LNCAP (cell line): ENCODE results near the gene CAPN6.

Experiments
- TF ChIP-seq, protein P1 (sequence below): fragments of 450-650 bp; IDR thresholded peaks from 2 replicates; pipeline ENCODE4 v1.5.1; 2017; ENCODE audit warnings: mild to moderate bottlenecking

CAPN6 gene

DNA sequence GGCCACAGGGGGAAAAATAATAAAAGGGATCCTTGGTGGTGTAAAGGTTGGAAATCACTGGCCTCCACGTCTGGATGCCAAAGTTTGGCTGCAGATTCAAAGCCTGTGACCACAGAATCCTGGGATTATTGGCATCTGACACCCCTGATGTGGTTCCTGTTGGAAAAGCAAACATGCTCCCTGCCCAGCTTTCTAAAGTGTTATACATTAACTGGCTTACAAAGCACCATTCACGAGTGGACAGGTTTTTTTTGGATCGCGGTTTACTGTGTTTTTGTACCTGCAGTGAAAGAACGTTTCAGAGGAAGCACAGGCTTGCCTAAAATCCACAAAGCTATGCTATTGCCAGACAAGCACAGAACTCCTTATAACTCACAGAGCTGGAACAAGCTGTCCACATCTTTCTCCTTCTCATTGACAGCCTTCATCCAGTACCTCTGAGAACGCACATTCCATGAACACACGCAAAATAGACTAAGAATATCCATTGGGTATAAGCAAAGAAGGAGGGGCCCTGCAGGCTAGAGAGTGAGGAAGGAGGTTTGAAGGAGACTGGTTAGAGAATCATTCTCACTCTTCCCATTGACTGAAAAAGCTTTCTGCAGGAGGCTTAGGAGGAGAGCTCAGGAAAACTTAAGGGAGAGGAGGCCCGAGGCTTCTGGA, 14.5 kb upstream of the CAPN6 start:
- TF ChIP-seq, protein P1, sequence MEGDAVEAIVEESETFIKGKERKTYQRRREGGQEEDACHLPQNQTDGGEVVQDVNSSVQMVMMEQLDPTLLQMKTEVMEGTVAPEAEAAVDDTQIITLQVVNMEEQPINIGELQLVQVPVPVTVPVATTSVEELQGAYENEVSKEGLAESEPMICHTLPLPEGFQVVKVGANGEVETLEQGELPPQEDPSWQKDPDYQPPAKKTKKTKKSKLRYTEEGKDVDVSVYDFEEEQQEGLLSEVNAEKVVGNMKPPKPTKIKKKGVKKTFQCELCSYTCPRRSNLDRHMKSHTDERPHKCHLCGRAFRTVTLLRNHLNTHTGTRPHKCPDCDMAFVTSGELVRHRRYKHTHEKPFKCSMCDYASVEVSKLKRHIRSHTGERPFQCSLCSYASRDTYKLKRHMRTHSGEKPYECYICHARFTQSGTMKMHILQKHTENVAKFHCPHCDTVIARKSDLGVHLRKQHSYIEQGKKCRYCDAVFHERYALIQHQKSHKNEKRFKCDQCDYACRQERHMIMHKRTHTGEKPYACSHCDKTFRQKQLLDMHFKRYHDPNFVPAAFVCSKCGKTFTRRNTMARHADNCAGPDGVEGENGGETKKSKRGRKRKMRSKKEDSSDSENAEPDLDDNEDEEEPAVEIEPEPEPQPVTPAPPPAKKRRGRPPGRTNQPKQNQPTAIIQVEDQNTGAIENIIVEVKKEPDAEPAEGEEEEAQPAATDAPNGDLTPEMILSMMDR = no peak

DNA sequence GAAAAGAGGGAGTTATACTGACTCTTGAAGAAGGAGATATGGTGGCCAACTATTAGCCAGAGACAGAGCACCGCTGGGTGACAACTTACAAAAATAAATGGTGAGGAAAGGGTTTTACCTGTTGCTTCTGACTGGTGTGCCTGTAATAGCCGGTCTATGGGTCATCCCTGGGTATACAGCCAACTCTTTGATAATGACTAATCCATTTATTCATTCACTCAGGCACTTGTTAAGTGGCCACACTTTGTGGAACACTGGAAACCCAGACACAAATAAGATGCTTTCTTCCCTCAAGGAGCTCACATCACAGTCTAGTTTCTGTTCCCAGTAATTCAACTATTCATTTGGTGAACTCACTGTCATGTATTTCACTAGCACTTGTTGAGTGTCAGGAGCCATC, 13.2 kb upstream of the CAPN6 start:
- TF ChIP-seq, protein P1 = no peak

DNA sequence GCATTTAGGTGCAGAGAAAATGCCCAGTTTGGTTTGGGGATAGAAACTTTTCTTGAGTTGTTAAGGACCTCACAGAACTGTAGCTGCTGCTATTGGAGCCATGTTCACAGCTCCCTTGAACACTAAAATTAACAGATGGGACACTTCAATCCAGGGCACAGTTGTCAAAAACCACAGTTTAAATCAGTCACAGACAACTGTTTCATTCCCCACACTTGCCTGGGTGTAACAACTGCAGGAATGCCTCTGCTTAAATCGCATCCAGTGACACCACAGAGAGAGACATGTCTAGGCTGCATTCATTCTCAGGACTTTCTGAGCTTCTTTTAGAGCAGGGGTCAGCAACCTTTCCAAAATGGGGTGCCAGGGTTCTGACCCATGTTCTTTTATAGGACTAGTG, 12.7 kb upstream of the CAPN6 start:
- TF ChIP-seq, protein P1 = no peak

DNA sequence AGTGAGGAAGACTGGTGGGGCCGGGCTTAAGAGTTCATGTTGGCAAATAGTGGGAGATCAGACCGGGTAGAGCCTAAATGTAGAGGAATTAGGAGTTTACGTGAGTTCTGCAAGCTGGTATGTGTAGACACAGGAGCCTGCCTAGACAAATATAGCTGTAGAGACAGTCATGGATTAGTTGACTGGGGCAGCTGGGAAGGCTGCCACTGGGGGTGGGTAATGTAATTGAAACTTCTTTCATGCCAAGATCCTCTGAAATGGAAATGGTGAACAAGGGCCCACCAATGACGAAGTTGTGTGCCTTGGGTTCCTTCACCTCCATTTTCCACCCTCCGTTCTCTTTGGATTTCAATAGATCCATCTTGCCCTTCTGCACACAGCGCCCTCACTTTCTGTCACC, 11.9 kb upstream of the CAPN6 start:
- TF ChIP-seq, protein P1 = no peak

DNA sequence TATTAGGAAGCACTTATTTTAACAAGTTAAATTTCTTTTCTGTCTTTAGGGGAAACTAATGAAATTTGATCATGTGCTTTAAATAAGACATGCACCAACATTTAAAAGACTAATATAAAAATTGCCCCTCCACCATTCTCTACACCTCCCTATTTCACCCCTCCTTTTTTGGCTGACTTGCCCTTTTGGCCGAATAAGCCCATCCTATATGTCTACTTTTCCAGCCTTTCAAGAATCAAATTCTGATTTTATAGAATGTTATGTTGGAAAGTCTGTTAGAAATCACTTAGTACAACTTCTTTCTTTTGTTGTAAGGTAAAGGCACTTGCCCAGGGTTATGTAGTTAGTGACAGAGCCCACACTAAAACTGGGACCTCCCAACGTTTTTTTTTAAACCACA, 1.8 kb downstream of the CAPN6 start:
- TF ChIP-seq, protein P1 = no peak

DNA sequence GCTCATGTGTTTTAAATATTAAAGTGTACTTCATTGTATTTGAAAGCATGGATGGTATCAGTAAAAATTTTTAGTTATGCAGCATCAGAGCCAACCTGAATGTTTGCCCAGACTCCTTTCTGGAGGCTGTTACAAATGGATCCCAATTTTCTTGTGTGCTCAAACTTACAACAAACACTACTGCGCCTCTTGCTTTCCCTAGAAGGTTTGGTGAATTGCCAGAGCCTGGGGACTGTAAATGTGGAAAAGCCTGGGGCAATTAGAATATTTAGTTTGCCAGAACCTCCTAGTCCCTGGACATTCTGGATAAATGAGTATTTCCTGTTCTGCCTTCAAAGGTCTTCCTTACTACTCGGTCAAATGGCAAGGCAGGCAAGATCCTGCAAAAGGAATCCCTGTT, 4.8 kb downstream of the CAPN6 start:
- TF ChIP-seq, protein P1 = no peak

DNA sequence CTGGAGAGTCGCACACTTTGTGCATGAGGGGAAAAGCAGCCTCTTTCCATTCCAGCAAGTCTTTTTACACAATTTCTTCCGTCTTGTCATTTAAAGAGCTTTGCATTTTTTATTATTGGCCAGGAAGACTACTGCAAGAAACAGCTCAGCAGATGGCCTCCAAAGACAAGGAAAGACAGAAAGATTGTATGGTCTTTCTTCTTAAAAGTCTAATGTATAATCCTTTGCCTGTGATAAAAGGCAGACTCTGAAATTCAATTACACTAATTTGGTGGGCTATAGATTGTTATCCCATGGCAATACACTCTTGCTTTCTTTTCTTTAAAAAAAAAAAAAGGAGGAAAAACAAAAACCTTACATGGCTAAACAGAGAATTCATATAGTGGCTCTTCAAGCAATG, 5.9 kb downstream of the CAPN6 start:
- TF ChIP-seq, protein P1 = no peak

DNA sequence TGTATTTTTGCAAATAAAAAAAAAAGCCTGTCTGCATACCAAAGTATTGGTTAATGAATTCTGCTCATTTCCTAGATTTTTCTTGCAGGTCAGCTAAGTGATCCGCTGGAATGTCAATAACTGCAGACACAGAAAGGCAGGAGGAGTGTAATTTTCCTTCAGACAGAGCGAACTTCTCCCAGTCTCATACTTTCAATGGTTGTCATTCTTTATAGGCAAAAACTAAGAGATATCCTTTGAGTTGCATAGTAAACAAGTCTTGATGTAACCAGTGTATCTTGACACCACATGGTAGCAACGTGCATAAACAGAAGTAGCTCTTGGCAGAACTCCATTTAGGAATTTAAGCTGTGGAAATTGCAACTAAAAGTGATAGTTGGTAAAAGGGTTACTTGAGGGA, 8.2 kb downstream of the CAPN6 start:
- TF ChIP-seq, protein P1 = no peak
